ENCODE data around the gene PIP5K1C.
"Not testable (repeated sequence)": the region's sequence is repeated elsewhere in the genome, so short reads cannot be mapped to it uniquely, and the experiment has no call there.

The PIP5K1C gene

DNA sequence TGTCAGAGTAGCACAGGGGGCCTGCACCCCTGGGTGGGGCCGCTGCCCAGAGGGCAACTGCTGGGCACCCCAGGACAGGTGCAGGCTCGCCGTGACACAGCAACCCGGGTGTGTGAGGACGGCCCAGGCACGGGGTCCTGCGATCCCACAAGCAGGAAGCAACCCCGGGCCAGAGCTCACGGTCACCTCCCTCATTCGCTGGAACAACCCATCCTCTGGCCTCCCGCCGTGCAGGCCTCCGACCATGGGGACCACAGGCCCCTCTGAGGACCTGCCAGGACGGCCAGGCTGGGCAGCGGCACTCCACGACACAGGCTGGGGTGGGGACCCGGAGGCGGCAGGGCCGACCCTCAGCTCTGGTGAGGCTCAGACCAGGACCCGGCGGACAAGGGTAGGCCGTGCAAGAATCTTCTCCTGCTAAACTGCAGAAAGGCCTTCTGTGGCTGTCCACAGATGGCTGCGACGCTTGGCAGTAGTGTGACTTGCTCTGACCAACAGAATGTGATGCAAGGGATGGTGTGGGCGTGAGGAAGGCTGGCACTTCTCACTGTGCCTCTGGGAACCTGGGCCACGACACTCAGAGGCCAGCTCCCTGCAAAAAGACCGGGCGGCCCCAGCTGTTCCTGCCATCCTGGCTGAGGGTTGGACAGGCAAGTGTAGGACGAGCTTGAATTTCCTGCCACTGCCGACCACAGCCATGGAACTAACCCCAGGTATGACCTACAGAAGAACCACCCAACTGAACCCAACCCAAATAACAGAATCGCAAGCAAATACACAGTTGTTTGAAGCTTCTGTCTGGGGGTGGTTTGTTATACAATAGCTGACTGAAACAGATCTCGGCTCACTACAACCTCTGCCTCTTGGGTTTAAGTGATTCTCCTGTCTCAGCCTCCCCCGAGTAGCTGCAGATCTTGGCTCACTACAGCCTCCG is 26.5 kb downstream of the PIP5K1C start:
- DNase-seq (ENCODE audit: low spot score) = no peak

DNA sequence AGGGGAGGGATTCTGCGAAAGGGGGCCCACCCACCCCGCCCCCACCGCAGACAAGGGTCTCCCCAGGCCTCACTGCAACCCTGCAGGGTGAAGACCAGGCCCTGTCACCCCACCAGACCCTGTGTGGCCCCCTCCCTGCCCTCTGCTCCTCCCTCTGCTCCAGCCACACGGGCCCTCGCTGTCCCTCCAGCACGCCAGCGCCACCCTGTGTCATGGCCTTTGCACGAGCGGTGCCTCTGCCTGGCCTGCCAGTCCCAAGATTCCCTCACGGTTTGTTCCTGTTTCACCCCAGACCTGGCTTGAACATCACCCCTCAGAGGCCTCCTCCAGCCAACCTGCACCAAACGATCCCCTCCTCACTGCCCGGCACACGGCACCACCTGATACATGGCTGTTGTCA is 27.3 kb downstream of the PIP5K1C start:
- DNase-seq (ENCODE audit: low spot score) = no peak

DNA sequence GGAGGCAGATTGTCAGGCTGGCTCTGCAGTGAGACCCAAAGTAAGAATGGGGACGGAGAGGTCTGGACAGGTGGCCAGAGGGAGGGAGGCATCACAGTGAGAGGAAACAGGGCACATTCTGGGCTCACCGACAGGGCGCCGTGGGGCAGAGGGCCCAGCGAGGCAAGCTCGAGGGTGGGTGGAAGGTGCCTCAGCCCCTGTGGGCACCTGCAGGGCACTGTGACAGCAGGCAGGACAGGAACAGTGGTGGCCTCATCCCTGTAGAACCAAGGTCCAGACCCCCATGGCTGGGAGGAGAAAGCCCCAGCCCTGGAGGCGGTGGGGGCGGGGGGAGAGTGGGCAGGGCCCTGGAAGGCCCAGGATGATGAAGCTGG is 27.7 kb downstream of the PIP5K1C start:
- no peak for DNase-seq (ENCODE audit: low spot score)

DNA sequence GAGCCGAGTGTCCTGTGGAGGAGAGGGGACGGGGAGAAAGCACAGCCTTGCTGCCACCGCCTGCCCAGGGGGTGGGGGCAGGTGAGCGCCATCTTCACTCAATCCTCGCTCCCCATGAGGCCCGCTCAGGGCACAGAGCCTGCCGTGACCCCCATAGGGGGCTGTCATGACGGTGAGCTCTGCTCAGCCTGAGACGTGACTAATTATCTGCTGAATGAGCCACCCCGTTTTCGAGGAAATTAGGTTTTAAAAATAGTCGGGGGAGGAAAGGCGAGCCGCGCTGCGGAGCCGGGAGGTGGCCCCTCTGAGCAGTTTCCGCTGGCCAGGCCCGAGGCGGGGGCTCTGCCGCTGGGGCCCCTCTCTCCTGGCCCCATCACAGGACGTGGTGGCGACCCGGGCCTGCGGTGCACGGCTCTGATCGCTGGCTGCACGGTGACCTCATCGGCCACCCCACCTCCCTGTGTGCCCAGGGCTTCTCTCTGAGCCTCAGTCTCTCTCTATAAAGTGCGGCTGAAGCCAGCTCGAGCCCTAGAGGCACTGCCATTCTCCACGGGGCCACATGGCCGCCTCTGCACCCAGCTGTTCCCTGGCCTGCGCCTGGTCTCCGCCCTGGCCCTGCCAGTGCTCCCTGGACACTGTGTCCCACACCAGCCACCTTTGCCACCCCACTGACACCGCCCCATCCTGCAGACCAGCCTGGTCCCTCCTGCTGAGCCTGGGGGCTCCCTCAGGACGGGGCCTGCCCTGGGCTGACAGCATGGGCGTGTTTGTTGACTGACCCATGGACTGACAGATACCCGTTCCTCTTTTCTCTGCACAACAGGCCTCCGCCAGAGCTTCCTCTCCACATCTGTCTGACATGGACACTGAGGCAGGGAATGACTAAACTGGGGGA is 28.3 kb downstream of the PIP5K1C start:
- DNase-seq (ENCODE audit: low spot score) = no peak

DNA sequence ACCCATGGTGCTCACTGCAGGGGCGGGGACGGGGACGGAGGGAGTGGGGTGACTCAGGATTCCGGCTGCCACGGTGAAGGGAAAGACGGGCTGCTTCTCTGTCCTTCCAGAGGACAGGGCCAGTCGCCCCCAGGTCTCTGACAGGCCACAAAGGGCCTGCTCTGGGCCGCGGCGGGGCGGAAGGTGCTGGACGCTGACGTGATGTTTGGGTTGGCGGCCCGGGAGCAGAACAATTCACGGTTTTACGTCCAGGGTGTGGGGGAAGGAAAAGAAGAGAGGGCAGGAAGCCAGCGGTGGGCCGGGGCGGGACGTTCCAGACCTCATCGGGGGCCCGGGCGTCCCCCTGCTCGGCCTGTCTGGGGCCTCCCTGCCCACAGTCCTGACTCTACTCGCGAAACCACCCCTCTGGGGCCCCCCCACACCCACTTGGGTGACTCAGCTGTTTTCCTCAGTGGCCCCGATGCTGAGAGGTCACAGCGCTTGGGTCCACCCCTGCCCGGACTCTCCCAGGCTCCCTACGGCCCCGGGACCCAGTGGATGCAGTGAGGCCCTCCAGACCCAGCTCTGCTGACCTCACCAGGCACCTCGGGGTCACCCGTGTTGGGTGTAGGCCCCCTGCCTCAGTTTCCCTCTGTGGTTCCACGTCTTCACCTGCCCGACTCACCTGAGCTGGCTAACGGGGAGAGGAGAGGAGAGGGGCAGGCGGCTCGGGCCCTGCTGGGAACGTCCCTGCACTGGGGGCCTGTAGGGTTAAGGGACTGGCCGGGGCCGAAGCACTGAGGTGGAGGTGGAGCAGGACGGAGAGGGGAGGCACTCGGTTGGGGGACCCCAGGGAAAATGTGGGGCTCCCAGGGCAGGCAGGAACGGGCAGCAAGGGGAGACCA is 29.2 kb downstream of the PIP5K1C start:
- DNase-seq (ENCODE audit: low spot score) = no peak

DNA sequence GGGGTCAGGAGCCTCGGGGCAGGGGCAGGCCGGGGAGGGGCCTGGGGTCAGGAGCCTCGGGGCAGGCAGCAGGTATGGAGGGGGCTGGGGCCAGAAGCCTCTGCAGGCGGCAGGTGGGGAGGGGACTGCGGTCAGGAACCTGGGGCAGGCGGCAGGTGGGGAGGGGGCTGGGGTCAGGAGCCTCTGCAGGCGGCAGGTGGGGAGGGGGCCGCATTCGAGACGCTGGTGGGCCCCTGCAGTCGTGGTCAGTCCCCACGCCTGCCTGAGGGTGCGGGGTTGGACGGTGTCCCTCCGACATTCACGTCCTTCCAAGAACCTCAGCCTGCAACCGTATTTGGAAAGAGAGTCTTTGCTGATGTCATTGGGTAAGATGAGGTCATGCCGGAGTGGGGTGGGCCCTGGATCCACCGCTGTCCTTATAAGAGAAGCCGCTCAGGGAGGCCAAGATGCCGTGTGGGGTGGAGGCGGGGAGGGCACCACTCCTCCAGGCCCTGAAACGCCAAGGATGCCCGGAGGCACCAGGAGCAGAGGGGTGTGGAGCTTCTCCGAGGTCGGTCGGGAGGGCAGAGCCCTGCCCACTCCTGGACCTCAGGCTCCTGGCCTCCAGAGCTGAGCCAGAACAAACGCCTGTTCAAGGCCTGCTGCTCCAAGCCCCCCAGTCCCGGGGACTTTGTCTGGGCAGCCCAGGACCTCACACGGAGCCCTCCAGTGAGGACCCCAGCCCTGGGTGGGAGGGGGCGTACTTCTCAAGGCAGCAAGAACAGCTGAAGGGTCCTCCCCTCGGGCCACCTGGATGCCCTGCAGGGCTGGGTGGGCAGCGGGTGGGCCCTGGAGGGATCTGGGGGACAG is 30.1 kb downstream of the PIP5K1C start:
- DNase-seq (ENCODE audit: low spot score) = peak; percentile 21

DNA sequence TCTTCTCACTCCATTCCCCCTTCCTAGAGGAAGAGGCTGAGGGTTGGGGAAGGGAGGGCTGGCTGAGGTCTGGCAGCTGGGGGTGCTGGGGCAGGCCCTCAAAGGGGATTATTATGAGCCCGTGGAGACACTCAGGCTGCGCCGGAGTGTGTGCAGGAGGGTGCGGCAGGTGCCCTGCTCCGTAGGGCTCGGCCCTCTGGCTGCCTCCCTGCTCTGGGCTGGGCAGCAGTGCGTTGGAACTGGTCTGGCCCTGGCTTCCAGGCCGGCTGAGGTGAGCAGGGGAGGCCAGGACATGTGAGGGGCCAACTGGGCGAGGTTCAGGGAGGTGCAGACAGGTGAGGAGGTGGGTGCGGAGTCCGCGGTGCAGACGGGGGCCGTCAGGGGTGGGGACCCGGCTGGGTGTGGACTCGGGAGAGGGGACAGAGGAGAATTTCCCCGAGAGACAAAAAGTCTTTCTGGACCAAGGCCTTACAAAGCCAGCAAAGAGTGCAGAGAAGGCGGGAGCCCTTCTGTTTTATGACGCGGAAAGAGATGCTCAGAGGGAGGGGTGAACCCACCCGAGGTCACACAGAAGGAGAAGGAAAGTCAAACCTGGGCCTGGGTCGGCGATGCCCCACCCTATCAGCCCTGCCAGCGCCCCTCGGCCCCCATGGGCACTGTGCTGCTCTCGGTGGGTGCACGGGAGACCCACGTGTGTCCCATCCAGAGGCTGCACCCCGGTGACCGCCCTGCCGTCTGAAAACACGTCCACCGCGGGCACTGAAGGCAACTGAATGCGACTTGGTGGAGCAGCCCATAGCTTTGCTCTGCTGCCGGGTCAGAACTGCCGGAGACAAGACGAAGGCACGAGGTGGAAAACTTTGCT is 31.0 kb downstream of the PIP5K1C start:
- DNase-seq (ENCODE audit: low spot score) = no peak

DNA sequence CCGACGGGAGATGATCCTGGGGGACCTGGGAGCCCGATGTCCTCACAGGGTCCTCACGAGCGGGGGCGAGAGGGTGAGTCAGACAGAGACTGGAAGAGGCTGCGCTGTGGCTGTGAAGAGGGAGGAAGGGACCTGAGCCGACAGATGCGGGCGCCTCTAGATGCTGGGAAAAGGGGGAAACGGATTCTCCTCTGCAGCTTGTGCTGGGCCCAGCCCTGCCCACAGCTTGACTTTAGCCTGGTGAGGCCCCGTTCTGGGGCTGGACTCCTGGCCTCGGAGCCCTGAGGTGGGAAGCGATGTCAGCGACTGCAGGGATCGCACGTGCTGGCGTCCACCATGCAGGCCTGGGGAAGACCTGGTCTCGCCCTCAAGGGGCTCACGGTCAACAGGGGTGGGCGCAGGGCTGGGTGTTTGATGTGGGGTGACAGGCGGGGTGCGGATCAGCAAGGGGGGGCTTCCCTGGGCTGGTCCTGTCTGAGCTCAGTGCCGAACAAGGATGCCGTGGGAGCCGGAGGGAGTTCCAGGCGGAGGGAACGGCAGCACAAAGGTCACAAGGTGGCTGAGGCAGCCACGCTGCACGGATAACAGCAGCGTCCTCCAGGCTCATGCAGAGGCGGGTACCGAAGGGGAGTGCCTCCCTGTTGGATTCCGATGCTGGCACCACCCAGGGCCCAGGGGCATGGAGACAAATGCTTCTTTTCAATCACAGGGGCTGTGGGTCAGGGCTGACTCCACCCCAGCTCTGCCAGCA is 31.8 kb downstream of the PIP5K1C start:
- no peak for DNase-seq (ENCODE audit: low spot score)

DNA sequence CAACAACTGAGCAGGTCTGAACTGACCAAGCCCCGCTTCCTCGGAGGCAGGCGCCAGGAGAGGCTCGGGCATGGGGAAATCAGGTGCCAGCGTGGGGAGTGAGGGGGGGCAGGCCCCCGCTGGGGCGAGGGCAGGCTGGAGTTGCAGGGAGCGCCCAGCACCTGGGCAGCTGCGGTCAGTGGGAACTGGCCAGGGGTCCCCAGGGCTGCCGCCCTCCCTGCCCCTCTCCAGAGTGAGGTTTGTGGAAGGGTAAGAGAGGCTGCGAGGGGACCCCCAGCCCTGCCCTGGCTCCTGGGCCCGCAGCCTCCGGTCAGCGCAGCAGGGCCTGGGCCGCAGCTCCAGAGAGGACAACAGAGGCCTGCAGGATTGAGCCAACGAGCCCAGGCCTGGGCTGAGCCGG is 32.5 kb downstream of the PIP5K1C start:
- DNase-seq (ENCODE audit: low spot score) = no peak

DNA sequence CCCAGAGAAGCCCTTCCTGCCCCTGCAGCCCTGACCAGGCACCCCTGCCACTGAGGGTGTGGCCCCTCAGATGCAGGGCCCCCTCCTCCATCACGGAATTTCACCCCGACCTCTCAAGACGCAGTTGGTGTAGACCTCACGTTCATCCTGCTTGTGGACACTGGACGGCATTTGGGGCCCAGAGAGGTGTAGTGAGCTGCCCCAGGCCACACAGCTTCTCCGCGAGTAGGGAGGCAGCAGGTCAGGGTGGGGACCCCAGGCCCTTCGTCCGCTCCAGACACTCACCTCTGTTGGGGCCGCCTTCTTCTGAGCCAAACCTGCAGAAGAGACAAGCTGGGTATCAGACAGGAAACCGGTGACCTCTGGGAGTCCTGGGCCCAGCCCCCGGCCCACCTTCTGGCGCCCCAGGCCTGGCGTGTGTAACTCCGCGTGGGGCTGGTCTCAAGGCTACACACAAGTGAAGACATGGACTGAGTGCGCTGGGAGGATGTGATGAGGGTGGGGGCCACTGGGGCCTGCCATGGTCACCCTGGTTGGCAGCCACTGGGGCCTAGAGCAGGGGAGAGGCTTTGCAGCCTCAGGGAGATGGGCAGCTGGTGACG is 33.1 kb downstream of the PIP5K1C start:
- no peak for DNase-seq (ENCODE audit: low spot score)

DNA sequence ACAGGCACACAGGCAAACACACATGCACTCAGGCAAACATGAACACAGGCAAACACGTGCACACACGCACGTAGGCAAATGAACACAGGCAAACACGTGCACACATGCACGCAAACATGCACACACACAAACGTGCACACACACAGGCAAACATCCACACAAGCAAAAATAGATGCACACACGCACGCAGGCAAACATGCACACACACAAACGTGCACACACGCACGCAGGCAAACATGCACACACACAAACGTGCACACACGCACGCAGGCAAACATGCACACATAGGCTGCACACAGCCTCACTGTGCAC is 33.8 kb downstream of the PIP5K1C start:
- not testable (repeated sequence) for DNase-seq (ENCODE audit: low spot score)

DNA sequence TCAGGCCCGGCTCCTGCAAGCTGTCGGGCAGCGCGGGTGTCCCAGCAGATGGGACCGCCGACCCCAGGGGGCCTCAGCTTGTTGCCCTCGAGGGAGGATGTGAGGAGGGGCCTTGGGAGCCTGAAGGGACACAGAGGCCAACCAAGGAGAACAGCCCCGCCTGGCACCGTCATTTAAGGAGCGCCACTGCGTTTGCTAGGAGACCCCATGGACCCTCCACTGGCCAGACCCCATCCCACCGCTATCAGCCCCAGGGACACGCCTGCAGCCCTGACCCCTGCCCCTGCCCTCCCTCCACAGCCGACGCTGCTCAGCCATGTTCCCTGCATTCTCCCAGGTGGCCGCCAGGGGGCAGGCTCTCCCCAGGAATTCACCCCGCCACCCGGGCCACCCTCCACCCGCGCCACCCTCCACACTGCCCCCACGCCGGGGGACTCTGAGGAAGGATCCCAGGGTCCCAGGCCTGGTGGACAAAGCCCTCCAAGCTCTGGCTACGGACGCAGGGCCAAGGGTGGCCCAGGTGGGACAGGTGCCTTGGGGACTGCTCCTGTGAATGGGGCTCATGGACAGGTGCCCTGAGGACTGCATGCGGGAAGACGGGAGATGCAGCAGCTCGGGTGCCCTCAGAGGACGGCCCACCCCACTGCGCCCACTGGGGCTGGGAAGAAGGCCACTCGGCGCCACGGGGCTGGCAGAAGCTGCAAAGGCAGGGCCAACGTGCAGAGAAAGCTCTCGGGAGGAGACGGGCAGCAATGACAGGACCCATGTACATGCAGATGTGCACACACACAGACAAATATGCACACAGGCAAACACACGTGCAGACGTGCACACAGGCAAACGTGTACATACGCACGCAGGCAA is 34.4 kb downstream of the PIP5K1C start:
- no peak for DNase-seq (ENCODE audit: low spot score)

DNA sequence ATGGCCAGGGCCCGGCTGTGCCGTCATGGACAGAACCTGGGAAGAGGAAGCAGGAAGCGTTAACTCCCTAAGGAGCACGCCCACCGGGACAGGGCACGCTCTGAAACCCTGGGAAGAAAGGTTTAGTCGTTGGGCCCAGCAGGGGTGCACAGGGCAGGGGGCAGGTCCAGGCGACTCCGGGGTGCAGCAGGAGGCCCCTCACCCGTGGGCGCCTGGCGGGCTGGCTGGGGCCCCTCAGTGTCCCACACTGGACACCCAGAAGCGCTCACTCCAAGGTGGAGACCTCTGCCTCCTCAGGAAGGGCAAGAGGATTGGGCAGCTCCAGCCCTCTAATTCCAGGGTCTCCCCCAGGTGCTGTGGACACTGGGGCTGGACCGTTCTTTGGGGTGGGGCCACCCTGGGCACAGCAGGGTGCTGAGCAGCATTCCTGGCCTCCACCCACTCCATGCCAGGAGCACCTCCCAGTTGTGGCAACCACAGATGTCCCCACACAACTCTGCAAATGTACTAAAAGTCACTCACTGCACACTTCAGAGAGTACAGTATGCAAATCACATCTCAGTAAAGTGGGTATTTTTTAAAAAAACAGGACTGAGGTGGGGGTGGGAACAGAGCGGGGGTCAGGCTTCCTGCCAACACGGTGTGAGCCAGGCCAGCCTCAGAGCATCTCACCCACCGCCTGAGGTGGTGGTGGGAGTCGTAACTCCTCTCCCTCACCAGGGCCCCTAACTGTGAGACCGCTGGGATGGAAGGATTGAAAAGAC is 35.2 kb downstream of the PIP5K1C start:
- no peak for DNase-seq (ENCODE audit: low spot score)

DNA sequence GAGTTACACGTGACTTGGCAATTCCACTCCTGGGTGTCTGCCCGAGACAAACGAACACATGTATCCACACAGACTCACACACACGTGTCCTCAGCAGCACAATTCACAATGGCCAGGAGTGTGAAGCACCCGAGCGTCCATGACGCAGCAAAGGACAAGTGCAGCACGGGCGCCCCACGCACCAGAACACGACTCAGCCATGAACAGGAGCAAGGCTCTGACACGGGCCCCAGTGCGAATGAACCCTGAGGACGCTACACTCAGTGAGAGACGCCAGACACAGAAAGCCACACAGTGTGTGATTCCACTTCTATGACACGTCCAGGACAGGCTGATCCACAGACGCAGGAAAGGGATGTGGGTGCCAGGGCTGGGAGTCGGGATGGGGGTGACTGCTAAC is 36.4 kb downstream of the PIP5K1C start:
- no peak for DNase-seq (ENCODE audit: low spot score)

DNA sequence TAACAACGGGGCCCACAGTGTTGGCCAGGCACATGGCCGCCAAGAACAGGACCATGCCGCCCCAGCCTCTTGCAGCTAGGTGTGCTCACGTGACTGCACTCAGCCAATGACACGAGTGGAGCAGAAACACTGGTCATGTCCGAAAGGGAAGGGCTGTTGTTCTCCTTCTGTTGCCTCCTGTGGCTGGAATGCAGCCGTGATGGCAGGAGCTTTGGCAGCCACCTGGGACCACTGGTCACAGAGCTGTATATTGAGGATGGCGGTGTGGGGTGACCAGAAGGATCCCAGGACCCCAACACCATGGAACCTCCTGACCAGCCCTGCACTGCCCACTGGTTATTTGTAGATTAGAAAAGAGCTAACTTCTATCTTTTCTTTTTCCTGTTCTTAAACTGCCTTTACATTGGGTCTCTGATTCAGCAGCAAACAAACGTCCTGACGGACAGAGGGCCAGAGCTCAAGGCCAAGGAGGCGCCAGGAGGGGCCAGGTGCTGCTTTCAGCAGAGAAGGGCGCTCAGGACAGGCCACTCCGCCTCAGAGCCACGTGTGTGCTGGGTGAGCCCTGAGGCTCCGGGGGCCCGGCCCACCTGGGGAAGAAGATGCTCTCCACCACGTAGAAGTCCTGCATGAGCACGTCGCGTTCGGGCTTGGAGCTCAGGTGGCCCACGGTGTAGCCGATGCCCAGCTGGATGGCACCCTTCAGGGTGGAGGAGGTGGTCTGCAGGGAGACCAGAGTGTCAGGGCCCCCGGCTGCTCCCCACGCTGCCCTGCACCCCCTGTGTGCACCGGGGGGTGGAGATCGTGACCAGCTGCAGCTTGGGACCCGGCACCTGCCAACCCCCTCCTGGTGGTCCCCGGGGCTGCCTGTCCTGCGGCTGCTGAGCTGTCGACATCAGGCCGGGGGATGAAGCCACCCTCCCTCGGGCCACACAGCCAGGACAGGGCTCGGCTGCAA is 38.7 kb downstream of the PIP5K1C start:
- no peak for DNase-seq (ENCODE audit: low spot score)
